ENCODE data around the gene GLMN. TPM values are rescaled to one million over a fixed set of nuclear protein-coding genes. Genes with fewer than 3 reads are reported as not detected.
"Not testable (repeated sequence)": the region's sequence is repeated elsewhere in the genome, so short reads cannot be mapped to it uniquely, and the experiment has no call there.

Gene GLMN
- total RNA-seq, 1 experiment from 2014 or later, result 14.3 TPM

- DNase-seq (ENCODE audit: low read depth, low spot score), result peak; percentile 41
- in situ Hi-C loops (cut with HindIII; ENCODE audit: low pct_unique_long_range_greater_than_20kb, low sequenced_read_pairs), result no loop called here
Observed at GRCh38 chr1:92310185-92310597, 11.4 kb upstream of the GLMN start.

GRCh38 chr1:92307980-92308379 lies 9.2 kb upstream of the GLMN start:
- no peak for DNase-seq (ENCODE audit: low read depth, low spot score)
- in situ Hi-C loops (cut with HindIII; ENCODE audit: low pct_unique_long_range_greater_than_20kb, low sequenced_read_pairs), result no loop called here

DNA sequence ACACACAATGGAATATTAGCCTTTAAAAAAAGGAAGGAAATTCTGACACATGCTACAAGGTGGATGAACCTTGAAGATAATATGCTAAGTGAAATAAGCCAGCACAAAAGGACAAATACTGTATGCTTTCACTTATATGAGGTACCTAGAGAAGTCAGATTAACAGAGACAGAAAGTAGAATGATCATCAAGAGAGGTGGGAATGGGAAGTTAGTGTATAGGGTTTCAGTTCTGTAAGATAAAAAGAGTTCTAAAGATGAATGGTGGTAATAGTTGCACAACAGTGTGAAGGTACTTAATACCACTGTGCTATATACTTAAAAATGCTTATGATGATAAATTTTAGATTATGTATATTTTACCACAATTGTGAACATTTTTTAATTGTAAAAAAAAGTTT lies 7.2 kb upstream of the GLMN start:
- DNase-seq (ENCODE audit: low read depth, low spot score), result no peak
- in situ Hi-C loops (cut with HindIII; ENCODE audit: low pct_unique_long_range_greater_than_20kb, low sequenced_read_pairs), result no loop called here

GRCh38 chr1:92301021-92301420 lies 2.2 kb upstream of the GLMN start:
- in situ Hi-C loops (cut with HindIII; ENCODE audit: low pct_unique_long_range_greater_than_20kb, low sequenced_read_pairs), result no loop called here
- no peak for DNase-seq (ENCODE audit: low read depth, low spot score)

GRCh38 chr1:92299477-92300150 lies 827 bp upstream of the GLMN start:
- in situ Hi-C loops (cut with HindIII; ENCODE audit: low pct_unique_long_range_greater_than_20kb, low sequenced_read_pairs), result no loop called here
- DNase-seq (ENCODE audit: low read depth, low spot score), result peak; percentile 4

DNA sequence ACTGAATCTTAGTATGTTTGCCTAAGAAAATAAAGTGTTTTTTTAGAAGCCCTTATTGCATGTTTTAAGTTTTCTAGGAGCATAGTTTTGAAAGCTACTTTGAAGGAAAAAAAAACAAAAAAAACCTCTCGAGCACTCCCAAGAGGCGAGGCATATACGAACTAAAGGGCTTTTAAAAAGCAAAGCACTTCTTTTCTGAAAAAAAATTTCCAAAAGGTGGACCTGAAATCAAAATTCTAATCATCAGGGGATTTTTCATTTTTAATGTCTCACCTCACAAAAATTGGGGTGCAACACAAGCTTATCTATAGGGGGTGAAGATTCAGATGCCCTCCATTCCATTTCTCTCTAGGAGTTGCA lies 594 bp downstream of the GLMN start:
- DNase-seq (ENCODE audit: low read depth, low spot score), result no peak

DNA sequence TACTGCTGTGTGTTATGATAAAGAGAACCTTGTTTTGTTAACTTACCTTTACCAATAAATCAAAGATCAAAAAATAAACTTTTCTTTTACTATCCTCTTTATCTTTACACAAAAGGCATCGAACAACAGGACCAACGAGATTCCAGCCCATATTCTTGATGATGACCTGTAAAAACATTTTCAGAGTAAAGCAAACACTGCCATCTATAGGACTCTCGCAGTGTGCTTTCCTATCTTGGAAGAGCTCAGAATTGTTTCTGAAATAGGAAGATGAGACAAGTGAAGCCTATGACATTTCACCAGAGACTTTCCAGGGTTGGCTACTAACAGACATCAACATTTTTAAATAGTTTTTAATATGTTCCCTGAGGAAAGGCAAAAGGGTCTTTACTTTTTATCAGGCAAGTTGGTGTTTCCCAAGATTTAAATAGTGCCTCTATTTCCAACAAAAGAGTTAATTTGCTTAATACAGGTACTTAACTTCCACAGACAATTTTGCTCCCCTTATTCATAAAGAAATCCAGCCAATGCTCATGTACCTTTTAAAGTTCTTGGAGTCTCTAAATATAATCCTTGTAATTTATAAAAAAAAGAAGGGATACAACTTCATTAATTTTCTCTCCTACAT lies 7.3 kb downstream of the GLMN start:
- DNase-seq (ENCODE audit: low read depth, low spot score), result peak; percentile 78
- in situ Hi-C loops (cut with HindIII; ENCODE audit: low pct_unique_long_range_greater_than_20kb, low sequenced_read_pairs), result no loop called here

More for the DNA sequence above, 594 bp downstream of the GLMN start:
- in situ Hi-C loops (cut with HindIII; ENCODE audit: low pct_unique_long_range_greater_than_20kb, low sequenced_read_pairs), result no loop called here

DNA sequence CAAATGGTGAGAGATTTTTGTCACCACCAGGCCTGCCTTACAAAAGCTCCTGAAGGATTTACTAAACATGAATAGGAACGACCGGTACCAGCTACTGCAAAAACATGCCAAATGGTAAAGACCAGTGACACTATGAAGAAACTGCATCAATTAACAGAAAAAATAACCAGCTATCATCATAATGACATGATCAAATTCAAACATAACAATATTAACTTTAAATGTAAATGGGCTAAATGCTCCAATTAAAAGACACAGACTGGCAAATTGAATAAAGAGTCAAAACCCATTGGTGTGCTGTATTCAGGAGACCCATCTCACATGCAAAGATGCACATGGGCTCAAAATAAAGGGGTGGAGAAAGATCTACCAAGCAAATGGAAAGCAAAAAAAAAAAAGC lies 17.4 kb downstream of the GLMN start:
- DNase-seq (ENCODE audit: low read depth, low spot score); in situ Hi-C loops (cut with HindIII; ENCODE audit: low pct_unique_long_range_greater_than_20kb, low sequenced_read_pairs): not testable (repeated sequence)

DNA sequence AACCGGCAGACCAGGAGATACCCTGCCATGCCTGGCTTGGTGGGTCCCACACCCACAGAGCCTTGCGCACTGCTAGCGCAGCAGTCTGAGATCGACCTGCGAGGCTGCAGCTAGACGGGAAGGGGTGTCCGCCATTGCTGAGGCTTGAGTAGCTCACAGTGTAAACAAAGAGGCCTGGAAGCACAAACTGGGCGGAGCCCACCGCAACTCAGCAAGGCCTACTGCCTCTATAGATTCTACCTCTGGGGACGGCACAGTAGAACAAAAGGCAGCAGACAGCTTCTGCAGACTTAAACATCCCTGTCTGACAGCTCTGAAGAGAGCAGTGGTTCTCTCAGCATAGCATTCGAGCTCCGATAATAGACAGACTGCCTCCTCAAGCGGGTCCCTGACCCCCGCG lies 19.0 kb downstream of the GLMN start:
- in situ Hi-C loops (cut with HindIII; ENCODE audit: low pct_unique_long_range_greater_than_20kb, low sequenced_read_pairs); DNase-seq (ENCODE audit: low read depth, low spot score): not testable (repeated sequence)

DNA sequence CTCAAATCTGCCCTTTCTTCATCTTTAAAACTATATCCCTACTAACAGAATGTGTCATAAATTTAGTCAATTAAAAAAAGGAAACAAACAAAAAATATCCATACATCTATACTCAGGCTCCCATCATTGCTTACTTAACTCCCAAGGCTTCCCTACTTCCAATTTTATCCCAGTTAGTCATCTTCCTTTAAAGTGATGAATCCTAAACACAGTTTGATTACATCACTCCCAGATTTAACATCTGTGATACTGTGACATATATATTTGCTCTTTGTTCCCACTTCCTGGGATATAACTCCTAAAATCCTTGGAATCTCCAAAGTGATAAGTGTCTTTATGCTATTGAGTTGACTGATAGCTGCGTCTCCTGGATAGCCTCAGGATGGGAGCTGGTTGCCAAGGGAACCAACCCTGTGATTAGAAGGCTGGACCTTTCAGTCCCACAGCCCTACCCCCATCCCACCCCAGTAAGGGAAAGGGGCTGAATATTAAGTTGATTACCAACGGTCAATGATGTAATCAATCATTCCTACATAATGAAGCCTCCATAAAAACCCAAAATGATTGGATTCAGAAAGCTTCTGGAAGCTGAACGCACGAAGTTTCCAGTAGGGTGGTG lies 21.6 kb downstream of the GLMN start:
- in situ Hi-C loops (cut with HindIII; ENCODE audit: low pct_unique_long_range_greater_than_20kb, low sequenced_read_pairs), result no loop called here
- DNase-seq (ENCODE audit: low read depth, low spot score), result no peak

GRCh38 chr1:92276082-92276481 lies 22.7 kb downstream of the GLMN start:
- in situ Hi-C loops (cut with HindIII; ENCODE audit: low pct_unique_long_range_greater_than_20kb, low sequenced_read_pairs), result no loop called here
- DNase-seq (ENCODE audit: low read depth, low spot score), result no peak

DNA sequence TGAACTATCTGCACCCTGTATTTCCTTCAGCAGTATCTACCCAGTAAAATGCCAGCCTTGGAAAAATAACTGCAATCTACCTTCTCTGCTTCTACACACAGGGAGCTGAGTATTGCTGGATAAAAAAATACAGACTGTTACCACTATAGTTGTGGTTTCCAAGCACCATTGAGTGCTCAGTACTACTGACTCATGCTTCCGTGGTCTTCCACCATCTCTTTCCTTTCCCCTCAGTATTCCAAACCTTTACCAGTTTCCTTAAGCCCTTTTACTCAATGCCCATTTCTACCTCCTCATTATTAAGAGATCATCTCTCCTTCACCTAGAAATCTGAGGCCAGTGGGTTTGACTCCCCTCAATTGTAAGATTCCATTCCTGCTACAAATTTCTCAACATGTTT lies 23.8 kb downstream of the GLMN start:
- in situ Hi-C loops (cut with HindIII; ENCODE audit: low pct_unique_long_range_greater_than_20kb, low sequenced_read_pairs), result loop anchor here (25.0 kb wide), 1 partner anchor 288 kb away; no protein-coding TSS in a partner anchor
- DNase-seq (ENCODE audit: low read depth, low spot score), result no peak

GRCh38 chr1:92273039-92273438 lies 25.7 kb downstream of the GLMN start:
- in situ Hi-C loops (cut with HindIII; ENCODE audit: low pct_unique_long_range_greater_than_20kb, low sequenced_read_pairs), result loop anchor here (25.0 kb wide), 1 partner anchor 286 kb away; no protein-coding TSS in a partner anchor
- no peak for DNase-seq (ENCODE audit: low read depth, low spot score)

DNA sequence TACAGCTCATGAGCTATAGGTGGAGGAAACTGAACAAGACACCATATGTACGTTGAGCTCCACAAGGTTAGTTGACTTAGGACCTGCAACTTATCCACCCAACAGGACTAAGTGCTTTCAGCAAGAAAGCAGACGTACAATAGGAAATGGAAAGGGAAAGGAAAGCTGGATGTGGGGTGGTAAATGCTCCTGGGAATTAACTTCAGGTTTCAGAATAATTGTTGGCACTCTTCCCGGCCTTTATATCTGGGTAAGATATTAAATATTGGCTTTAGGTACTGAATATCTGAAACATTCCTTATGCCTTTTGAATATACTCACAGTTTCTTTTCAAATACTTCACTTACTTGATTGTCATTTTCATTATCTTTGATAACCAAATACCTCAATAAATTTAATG lies 36.3 kb downstream of the GLMN start:
- no peak for DNase-seq (ENCODE audit: low read depth, low spot score)
- in situ Hi-C loops (cut with HindIII; ENCODE audit: low pct_unique_long_range_greater_than_20kb, low sequenced_read_pairs), result loop anchor here (25.0 kb wide), 1 partner anchor 275 kb away; no protein-coding TSS in a partner anchor

DNA sequence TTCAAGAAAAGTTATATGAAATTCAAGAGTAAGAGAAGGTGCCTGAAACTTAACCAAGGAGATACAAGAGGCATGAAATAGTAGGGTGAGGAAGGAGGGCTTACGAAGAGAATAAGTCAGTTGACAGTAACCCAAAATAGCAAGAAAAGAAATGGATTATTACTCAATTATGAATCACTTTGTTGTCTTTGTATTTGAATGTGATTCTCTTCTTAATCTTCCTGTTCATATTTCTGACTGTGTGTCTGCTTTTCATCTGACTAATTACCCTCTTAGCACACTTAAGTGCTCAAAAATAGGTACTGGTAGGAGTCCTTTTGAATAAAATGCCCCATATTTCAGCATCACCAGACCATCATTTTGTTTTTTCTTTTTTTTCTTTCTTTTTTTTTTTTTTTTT lies 39.4 kb downstream of the GLMN start:
- in situ Hi-C loops (cut with HindIII; ENCODE audit: low pct_unique_long_range_greater_than_20kb, low sequenced_read_pairs), result loop anchor here (25.0 kb wide), 1 partner anchor 272 kb away; no protein-coding TSS in a partner anchor
- DNase-seq (ENCODE audit: low read depth, low spot score), result no peak

GRCh38 chr1:92254714-92255113 lies 44.1 kb downstream of the GLMN start:
- DNase-seq (ENCODE audit: low read depth, low spot score), result not testable (repeated sequence)
- in situ Hi-C loops (cut with HindIII; ENCODE audit: low pct_unique_long_range_greater_than_20kb, low sequenced_read_pairs), result loop anchor here (25.0 kb wide), 1 partner anchor 267 kb away; no protein-coding TSS in a partner anchor

DNA sequence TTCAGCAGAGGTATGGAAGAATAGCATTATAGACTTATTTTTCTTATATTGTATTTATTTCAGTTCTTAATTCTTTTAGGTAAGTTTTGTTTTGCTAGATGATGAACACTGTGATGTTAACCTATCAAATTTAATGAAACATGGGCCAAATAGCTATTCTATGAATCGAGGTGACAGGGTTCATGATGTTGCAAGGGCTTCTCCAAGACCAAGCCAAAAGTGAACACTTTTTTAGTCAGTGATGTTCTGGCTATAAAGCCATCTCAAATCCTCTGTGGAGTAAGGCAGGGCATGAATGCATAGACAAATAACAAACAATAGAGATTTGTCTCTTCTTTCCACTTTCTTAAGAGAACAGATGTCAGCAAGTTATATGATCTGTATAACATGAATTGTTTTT lies 54.4 kb downstream of the GLMN start:
- in situ Hi-C loops (cut with HindIII; ENCODE audit: low pct_unique_long_range_greater_than_20kb, low sequenced_read_pairs), result no loop called here
- no peak for DNase-seq (ENCODE audit: low read depth, low spot score)

GRCh38 chr1:92240034-92240433 lies 58.8 kb downstream of the GLMN start:
- DNase-seq (ENCODE audit: low read depth, low spot score), result no peak
- in situ Hi-C loops (cut with HindIII; ENCODE audit: low pct_unique_long_range_greater_than_20kb, low sequenced_read_pairs), result no loop called here

DNA sequence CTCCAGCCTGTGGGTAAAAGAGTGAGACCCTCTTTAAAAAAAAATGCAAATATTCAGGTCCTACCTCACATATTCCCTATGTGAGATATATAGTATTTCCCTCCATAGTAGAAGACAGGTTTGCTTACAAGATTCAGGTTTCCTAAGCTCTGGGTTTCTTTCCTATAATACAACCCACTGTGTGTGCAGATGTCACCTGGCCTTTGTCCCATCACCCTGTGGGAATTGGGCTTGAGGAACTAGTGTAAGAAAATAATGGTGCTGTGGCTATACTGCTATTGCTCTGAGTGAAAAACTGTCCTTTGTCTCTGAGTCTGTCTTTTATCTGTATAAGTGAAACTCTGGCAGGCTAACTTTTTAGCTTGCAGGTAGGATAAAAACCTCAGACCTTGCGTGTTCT lies 68.1 kb downstream of the GLMN start:
- no peak for DNase-seq (ENCODE audit: low read depth, low spot score)
- in situ Hi-C loops (cut with HindIII; ENCODE audit: low pct_unique_long_range_greater_than_20kb, low sequenced_read_pairs), result no loop called here
